Skeletal muscle tissue (tissue), 4 donors: Measurements from ENCODE around the gene LIM2. TPM values are rescaled to one million over a fixed set of nuclear protein-coding genes. Genes with fewer than 3 reads are reported as not detected.
"Not testable (repeated sequence)": the region's sequence is repeated elsewhere in the genome, so short reads cannot be mapped to it uniquely, and the experiment has no call there.

Source experiments
- H3K27ac ChIP-seq: one replicate; pipeline ENCODE4 v1.7.0; 2013; ENCODE audit warnings: mild to moderate bottlenecking, low read depth, low read length, inconsistent platforms
- H3K27me3 ChIP-seq, 3 donors: one replicate each; pipeline ENCODE4 v1.7.0; 2013; ENCODE audit warnings: low read length in 3 of 3; ENCODE audit not compliant: control insufficient read depth in 3 of 3, insufficient read depth in 3 of 3
- H3K36me3 ChIP-seq, 3 donors: one replicate each; pipeline ENCODE4 v1.7.0; 2013; ENCODE audit warnings: low read length in 3 of 3; ENCODE audit not compliant: control insufficient read depth in 3 of 3, insufficient read depth in 3 of 3
- H3K4me1 ChIP-seq, 3 donors: one replicate each; pipeline ENCODE4 v1.7.0; 2013; ENCODE audit warnings: low read length in 3 of 3, mild to moderate bottlenecking in 3 of 3; ENCODE audit not compliant: control insufficient read depth in 3 of 3, insufficient read depth in 3 of 3
- H3K4me3 ChIP-seq, 3 donors: one replicate each; pipeline ENCODE4 v1.7.0; 2013; ENCODE audit warnings: low read length in 3 of 3
- H3K9ac ChIP-seq, 3 donors: one replicate each; pipeline ENCODE4 v1.7.0; 2013; ENCODE audit warnings: low read length in 3 of 3, mild to moderate bottlenecking in 3 of 3, moderate library complexity in 2 of 3, low read depth in 1 of 3
- H3K9me3 ChIP-seq, 3 donors: one replicate each; pipeline ENCODE4 v1.7.0; 2013; ENCODE audit warnings: low read length in 3 of 3; ENCODE audit not compliant: control insufficient read depth in 3 of 3
- total RNA-seq: library from RNA; depleted of rRNA; stranded (reverse); fragments of >200 nt; gene quantifications from one replicate; pipeline ENCODE4 v1.2.3, GENCODE V29; 2014
- donor health status: Osteomylitis.

LIM2 gene
- total RNA-seq, 1 donor from 2014 or later, result not detected

DNA sequence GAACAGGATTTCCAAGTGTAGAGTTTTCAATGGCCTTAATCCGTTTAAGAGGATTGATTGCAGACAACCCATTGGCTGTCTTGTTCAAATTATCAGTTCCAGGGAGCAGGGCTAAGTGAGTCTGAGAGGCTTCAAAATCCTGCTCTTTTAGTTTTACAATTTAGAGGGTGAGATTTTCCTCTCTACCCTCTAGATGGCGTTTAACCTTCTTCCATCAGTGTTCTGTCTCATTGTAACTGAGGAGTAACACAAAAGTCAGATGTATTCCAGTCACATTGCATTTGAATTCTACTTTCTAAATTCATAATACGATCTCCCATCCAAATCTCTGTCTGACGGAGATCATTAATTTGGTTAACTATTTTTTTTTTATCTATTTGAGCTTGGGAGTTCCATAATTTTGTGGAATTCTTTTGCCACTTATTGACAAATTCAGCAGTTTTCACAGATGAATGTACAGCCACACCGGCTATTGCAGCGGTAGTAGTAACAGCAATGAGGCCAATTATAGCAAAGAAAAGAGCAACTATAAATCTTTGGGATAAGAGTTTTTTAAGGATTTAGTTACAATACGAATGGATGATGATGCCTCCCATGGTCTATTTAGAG lies 10.4 kb upstream of the LIM2 start:
- Histone ChIP-seq H3K4me3 (no peak overlapping the region), H3K9me3 (no peaks in the 10 kb centered on the region), H3K27ac (no peak overlapping the region), H3K4me1 (peaks cover 3 to 11% (median 7%) of the 10 kb centered on the region in 3 donors), H3K9ac (no peak overlapping the region), H3K36me3 (no peaks in the 10 kb centered on the region), H3K27me3 (no peaks in the 10 kb centered on the region)

DNA sequence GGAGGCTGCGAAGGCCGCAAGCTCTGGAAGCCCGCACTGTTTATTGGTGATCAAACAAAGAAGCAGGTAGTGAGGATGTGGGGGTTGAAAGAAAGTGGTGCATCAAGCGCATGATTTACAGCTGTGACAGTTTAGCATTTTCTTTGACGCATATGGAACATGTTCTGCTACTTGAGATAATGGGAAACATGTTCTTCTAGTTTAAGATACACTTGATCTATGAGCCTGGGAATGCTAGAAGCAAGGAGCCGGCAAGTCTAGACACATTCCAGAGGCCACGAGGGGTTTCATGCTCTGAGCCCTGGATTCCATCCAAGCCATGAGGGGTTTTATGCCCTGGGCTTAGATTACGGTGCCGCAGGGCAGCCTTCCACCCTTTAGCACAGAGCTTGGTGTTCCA lies 9.7 kb upstream of the LIM2 start:
- H3K9ac ChIP-seq, H3K4me3 ChIP-seq, H3K27me3 ChIP-seq, H3K9me3 ChIP-seq, H3K27ac ChIP-seq, H3K36me3 ChIP-seq: not testable (repeated sequence)
- H3K4me1 ChIP-seq, result peaks cover 3 to 11% (median 7%) of the 10 kb centered on the region in 3 donors

DNA sequence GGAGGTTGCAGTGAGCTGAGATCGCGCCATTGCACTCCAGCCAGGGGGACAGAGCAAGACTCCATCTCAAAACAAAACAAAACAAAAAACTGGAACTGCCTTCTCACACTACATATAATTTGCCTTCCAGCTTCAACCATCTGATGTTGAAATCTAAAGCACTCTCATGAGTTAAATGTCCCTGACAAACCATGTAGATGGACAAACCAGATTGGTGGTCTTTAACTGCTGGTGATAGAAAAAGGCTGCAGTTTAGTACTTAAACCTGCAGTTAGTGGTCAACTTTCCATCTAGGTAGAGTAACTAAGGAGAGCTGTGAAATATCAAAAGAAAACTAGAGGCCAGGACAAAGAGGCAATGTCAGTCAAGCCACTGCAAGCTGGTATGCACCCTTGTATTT lies 8.4 kb upstream of the LIM2 start:
- Histone ChIP-seq H3K4me3 (no peak overlapping the region), H3K4me1 (peaks cover 3 to 11% (median 7%) of the 10 kb centered on the region in 3 donors), H3K9me3 (no peaks in the 10 kb centered on the region), H3K27ac (no peak overlapping the region), H3K36me3 (no peaks in the 10 kb centered on the region), H3K9ac (no peak overlapping the region), H3K27me3 (peaks cover 0 to 4% (median 0%) of the 10 kb centered on the region in 3 donors)

DNA sequence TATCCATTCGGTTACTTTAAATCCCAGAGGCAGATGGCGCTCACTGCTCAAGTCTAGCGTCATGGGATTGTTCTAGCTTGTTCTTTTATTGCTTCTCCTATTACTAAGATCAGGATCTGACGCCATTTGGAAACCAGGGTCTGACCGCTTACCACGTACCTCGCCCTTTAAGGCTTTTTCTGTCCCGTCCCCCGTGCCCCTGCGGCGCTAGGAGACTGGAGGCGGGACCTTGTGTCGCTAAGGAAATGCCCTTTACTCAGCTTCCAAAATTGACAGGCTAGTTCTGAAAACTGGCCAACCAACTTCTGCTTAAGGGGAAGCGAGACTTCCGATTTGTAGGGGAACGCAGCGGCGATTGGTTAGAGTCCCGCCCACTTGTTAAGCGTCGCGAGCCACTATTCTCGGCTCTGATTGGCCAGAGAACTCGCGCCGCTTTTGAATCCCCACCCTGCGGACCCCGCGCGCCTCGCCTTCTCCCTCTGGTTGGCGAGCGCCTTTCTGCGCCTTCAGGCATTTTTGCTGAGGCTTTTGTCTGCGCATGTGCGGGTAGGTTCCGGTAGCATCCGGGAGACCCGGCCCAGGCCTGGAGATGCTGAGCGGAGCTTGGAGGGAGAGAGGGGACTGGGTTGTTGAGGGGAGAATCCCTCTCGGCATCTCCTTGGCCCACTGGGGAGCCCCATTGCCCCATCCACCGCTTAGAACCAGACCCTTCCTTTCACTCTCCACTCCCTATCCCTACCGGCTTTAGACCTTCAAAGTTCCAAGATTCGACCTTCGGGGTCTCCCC lies 6.5 kb upstream of the LIM2 start:
- Histone ChIP-seq H3K36me3 (no peaks in the 10 kb centered on the region), H3K27ac (peak overlapping the region; percentile 71), H3K9ac (peak overlapping the region; percentile 61 to 79 (median 74)), H3K4me1 (peaks cover 3 to 11% (median 7%) of the 10 kb centered on the region in 3 donors), H3K9me3 (no peaks in the 10 kb centered on the region), H3K27me3 (peaks cover 0 to 8% (median 0%) of the 10 kb centered on the region in 3 donors), H3K4me3 (peak overlapping the region; percentile 65 to 87 (median 70))

DNA sequence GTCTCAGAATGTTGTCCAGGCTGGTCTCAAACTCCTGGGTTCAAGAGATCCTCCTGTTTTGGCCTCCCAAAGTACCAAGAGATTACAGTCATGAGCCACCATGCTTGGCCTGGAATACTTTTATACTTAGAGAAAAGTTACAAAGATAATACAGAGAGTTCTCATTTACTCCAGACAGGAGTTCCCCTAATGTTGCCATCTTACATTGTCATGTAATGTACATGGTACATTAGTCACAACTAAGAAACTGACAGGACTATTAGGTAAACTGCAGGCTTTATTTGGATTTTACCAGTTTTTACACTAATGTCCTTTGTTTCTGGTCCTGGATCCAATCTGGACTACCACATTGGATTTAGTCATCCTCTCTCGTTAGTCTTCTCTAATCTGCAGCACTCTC lies 4.9 kb upstream of the LIM2 start:
- Histone ChIP-seq H3K27ac (no peak overlapping the region), H3K27me3 (peaks cover 0 to 8% (median 0%) of the 10 kb centered on the region in 3 donors), H3K4me1 (peaks cover 3 to 11% (median 7%) of the 10 kb centered on the region in 3 donors), H3K9me3 (no peaks in the 10 kb centered on the region), H3K4me3 (no peak overlapping the region), H3K36me3 (no peaks in the 10 kb centered on the region), H3K9ac (no peak overlapping the region)

DNA sequence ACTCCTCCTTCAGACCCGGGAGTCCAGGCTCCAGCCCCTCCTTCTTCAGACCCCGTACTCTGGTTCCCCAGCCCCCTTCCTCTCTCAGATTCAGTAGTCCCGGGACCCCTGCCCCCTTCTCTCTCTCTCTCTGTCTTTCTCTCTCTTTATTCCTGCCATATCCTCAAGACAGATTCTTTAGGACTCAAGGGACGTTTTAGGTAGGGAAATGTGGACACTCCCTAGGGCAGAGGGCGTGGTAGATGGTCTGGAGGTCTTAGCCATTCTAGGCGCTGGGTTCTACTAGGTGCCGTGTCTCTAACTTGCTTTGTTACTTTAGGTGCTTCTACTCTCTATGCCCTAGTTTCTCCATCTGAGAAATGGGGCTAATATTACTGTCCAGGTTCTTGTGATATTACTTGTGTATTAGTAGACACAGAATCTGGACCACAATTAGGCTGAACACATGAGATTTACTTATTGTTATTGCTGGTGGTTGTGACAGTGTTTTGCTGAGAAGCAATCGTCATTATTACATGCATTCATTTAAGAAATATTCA lies 3.4 kb upstream of the LIM2 start:
- Histone ChIP-seq H3K27ac (no peak overlapping the region), H3K27me3 (peaks cover 0 to 8% (median 0%) of the 10 kb centered on the region in 3 donors), H3K36me3 (no peaks in the 10 kb centered on the region), H3K9ac (no peak overlapping the region), H3K4me1 (peaks cover 3 to 11% (median 7%) of the 10 kb centered on the region in 3 donors), H3K9me3 (no peaks in the 10 kb centered on the region), H3K4me3 (no peak overlapping the region)

DNA sequence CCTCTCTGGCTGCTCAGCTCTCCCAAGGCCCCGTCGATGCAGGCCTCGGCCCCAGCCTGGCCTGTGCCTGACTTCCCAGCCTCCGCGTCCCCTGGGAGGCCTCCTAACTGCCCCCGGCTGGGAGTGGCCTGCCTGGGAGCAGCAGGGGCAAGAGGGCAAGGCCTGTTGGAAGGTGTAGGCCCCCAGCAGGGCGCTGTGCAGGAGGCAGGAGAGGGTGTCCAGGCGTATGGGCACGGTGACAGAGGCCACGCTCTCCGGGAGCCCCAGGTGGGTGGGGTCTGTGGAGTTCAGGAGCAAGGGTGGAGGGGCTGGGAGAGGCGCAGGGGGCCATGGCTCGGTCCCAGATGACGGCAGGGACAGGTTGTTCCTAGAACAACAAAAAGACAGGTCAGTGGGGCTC lies 1.4 kb upstream of the LIM2 start:
- Histone ChIP-seq H3K4me1 (peaks cover 0 to 4% (median 3%) of the 10 kb centered on the region in 3 donors), H3K27ac (no peak overlapping the region), H3K9ac (no peak overlapping the region), H3K9me3 (no peaks in the 10 kb centered on the region), H3K4me3 (no peak overlapping the region), H3K27me3 (peaks cover 0 to 8% (median 0%) of the 10 kb centered on the region in 3 donors), H3K36me3 (no peaks in the 10 kb centered on the region)

DNA sequence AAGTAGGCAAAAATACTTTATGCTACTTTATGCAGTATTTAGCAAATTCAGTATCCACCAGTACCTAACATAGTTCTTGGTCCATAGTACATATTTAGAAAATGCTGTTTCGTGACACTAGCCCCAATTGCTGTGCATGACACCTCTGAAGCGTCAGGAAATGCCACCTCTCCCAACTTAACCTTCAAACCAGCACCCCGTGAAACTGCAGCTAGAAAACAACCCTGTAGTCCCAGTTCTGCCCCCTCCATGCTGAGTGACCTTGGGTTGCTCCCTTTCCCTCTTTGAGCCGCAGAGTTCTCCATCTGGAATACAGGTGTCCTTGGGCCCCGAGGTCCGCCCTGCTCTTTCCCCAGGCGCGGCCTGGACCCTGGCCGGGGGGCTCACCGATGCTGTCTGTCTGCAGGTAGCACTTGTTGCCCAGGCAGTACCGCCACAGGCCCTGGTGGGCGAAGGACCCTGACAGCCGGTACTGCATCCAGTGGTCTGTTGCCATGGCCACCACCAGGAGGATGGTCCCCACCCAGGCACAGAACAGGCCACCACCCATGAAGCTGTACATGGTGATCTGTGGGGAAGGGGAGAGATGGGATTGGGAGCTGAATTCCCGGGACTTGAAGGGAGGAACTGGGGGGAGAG lies 773 bp downstream of the LIM2 start:
- no peak overlapping the region for H3K9ac ChIP-seq
- H3K27me3 ChIP-seq, result peaks cover 0 to 8% (median 0%) of the 10 kb centered on the region in 3 donors
- no peaks in the 10 kb centered on the region for H3K36me3 ChIP-seq
- H3K4me1 ChIP-seq, result no peaks in the 10 kb centered on the region
- no peaks in the 10 kb centered on the region for H3K9me3 ChIP-seq
- no peak overlapping the region for H3K4me3 ChIP-seq
- no peak overlapping the region for H3K27ac ChIP-seq

DNA sequence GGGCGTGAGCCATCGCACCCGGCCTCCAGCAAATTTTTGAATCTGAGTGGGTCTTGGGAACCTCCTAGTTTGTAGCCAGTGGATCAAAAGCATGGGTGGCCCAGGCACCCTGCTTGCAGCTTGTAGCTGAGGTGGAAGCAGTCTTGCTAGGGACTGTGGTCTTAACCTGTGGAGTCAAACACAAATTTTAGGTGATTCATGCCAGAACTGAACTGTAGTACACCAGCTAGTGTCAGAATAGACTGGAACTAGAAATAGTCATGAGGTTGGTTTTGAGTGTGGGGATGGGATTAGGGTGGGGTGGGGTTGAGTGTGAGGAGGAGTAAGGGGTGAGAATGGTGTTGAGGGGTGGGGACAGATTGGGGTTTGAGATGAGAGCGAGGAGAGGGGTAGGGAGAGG lies 5.8 kb downstream of the LIM2 start:
- H3K27me3 ChIP-seq, result no peaks in the 10 kb centered on the region
- H3K27ac ChIP-seq, result no peak overlapping the region
- H3K4me1 ChIP-seq, result no peaks in the 10 kb centered on the region
- H3K9ac ChIP-seq, result no peak overlapping the region
- H3K9me3 ChIP-seq, result peaks cover 0 to 3% (median 0%) of the 10 kb centered on the region in 3 donors
- no peaks in the 10 kb centered on the region for H3K36me3 ChIP-seq
- no peak overlapping the region for H3K4me3 ChIP-seq

DNA sequence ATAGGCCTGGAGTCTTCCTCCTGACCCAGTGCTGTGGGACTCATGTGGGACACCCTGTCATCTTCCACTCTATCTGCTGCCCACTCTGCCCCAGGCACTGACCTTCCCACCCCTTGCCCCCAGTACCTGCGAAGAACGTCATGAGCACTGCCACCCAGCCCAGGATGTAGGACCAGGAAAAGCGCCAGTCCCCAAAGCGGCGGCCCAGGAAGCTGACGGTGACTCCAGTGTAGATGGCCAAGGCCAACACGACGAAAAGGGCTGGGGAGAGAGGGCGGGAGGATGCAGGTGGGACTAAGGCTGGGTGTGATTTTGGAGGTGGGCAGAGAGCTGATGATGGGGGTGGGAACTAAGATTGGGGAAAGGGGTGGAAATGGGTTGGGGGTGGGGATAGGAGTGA lies 7.4 kb downstream of the LIM2 start:
- H3K9ac ChIP-seq, result no peak overlapping the region
- H3K27me3 ChIP-seq, result no peaks in the 10 kb centered on the region
- peaks cover 0 to 3% (median 0%) of the 10 kb centered on the region in 3 donors for H3K9me3 ChIP-seq
- H3K36me3 ChIP-seq, result no peaks in the 10 kb centered on the region
- no peaks in the 10 kb centered on the region for H3K4me1 ChIP-seq
- H3K27ac ChIP-seq, result no peak overlapping the region
- H3K4me3 ChIP-seq, result no peak overlapping the region
